NB4 (cell line): ENCODE measurements around the gene ZNF791.

Source experiments
- CTCF ChIP-seq: IDR thresholded peaks from one replicate; pipeline ENCODE4 v1.5.1; 2012; ENCODE audit warnings: low read depth, low read length
- POLR2A ChIP-seq: IDR thresholded peaks from 2 replicates; pipeline ENCODE4 v1.6.1; 2011; ENCODE audit warnings: mild to moderate bottlenecking; ENCODE audit not compliant: insufficient read length; ENCODE audit errors: extremely low read depth
- TF ChIP-seq, protein P1 (sequence below): IDR thresholded peaks from 2 replicates; pipeline ENCODE4 v1.6.1; 2011; ENCODE audit warnings: low read depth, low read length

GRCh38 chr19:12681074-12681987, 70.6 kb downstream of the ZNF791 start, which contains the start of gene DHPS:
- TF ChIP-seq CTCF (no peak), POLR2A (peak; percentile 70)
- TF ChIP-seq, protein P1, sequence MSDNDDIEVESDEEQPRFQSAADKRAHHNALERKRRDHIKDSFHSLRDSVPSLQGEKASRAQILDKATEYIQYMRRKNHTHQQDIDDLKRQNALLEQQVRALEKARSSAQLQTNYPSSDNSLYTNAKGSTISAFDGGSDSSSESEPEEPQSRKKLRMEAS = peak; percentile 92
